NK-92 (cell line): ENCODE measurements around the gene OR1C1.
"Not testable (repeated sequence)": the region's sequence is repeated elsewhere in the genome, so short reads cannot be mapped to it uniquely, and the experiment has no call there.

Experiments used
- DNase-seq: peaks from one replicate; lab custom pipeline; 2025; ENCODE audit not compliant: unreplicated experiment; lab: John Stamatoyannopoulos, UW

OR1C1 gene, protein sequence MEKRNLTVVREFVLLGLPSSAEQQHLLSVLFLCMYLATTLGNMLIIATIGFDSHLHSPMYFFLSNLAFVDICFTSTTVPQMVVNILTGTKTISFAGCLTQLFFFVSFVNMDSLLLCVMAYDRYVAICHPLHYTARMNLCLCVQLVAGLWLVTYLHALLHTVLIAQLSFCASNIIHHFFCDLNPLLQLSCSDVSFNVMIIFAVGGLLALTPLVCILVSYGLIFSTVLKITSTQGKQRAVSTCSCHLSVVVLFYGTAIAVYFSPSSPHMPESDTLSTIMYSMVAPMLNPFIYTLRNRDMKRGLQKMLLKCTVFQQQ

DNA sequence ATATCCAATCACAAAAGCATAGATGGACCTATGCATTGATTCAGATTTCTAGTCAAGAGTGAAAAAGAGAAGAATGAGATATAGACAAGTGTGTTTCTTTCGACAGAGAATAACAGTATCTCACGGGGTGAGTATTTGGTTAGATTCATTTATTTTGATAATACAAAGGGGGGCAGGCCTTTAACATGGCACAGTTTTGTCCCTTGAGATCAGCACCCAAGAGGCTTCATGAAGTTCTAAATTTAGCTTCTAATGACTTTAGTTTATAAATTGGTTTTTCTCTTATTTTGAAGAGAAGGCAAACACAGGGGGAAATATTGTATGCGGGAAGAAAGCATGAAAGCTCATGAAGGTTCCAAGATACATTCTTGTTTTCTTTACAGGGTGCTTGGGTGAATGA lies at the start of gene OR1C1:
Gene OR1C1, minus strand, starts transcription at position 101 of the 400 bp plus-strand sequence. CDS start 2,150 bp downstream, outside the sequence.
- DNase-seq = no peak

DNA sequence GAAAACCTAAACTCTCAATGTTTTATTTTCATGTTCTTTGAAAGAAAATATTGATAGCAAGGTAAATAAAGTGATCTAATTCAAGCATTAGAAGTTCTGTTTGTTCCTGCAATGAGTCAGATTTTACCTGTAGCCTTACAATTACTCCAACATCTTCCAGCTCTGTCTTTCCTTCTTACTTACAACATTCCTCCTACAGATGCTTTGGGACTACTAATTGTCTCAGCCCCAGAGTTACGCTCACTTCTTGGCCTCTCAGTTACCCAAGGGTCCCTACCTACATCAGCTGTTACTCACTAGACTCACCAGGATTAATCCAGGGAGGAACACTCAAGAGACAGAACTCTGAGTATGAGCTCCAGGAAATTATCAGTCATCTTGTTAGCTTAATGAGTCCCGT lies 37.2 kb upstream of the OR1C1 start:
- DNase-seq = no peak

DNA sequence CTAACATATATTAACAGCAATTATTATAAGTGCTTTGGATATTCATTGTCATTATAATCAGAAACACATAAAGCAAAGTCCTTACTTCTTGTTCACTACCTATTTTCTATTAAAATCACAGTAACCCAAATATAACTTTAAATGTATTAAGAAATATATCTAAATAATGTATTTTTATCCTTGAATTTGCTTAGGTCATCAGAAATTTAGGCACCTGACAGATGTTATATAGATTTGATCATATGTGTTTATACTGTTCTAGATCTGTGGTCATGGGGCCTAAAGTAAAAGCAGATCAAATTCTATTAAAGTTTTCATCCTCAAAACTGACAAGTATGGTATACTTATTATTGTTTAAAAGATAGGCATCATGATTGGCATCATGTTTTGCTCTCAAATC lies 9.2 kb upstream of the OR1C1 start:
- no peak for DNase-seq

DNA sequence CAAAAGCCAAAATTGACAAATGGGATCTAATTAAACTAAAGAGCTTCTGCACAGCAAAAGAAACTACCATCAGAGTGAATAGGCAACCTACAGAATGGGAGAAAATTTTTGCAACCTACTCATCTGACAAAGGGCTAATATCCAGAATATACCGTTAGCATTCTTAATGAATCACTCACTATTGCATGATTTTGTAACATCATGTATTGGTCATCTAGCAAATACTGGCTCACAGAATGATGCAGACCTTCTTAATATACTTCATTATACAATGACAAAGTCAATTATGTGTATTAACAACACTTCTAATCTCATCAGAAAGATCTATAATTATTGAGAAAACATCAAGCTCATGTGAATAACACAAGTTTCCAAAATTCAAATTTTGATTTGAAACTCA lies 6.0 kb downstream of the OR1C1 start:
- not testable (repeated sequence) for DNase-seq

DNA sequence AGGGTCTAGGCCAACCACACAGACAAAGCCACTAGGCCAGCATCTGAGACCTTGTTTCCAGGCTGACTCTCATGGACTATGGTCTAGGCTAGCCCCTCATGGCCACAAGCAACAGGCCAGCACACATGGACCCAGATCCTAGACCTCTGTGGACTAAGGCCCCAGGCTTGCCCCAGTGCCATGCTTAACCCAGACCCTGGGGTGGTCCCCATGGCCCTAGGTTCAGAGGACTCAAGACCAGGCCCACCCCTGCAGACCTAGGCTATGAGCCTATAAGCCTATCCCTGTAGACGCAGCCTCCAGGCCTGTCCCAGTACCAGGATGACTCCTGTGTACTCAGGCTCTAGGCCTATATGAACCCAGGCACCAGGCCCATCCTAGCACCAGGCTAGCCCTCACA lies 10.5 kb downstream of the OR1C1 start:
- DNase-seq = no peak

DNA sequence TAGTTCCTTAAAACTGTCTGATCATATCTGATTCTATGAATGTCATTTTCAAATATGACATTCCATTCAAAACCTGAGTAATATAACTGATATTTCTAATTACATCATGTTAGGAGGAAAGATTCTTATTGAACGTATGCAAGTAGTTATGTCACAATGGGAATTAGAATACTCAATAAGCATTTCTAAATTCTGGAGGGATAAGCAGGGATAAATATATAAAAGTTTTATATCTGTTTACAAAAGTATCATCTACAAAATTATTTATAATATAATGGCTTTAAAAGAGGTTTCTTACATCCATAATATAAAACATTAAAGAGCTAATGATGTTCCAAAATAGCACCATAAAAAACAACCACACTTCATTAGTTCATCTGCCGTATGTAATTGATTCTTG lies 12.3 kb downstream of the OR1C1 start, which contains the start of gene OR14A2:
Gene OR14A2, minus strand, starts transcription at position 101 of the 400 bp plus-strand sequence.
- no peak for DNase-seq

DNA sequence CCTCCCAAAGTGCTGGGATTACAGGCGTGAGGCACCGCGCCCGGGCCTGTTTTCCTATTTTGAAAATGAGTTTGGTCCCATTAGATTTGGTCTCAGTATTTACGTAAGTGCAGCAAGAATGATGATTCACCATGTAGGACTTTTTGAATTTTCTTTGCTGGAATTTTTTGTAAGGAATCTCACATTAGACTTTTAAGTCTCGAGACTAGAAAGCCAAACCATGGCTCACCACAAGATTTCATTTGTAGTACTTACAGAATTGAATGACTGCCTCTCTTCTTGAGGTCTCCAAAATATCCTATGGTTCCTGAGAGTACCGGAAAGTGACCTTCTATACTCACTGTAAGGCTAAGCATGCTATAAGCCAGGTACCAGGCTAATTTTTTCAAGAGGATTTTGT lies 12.7 kb downstream of the OR1C1 start:
- DNase-seq = no peak

DNA sequence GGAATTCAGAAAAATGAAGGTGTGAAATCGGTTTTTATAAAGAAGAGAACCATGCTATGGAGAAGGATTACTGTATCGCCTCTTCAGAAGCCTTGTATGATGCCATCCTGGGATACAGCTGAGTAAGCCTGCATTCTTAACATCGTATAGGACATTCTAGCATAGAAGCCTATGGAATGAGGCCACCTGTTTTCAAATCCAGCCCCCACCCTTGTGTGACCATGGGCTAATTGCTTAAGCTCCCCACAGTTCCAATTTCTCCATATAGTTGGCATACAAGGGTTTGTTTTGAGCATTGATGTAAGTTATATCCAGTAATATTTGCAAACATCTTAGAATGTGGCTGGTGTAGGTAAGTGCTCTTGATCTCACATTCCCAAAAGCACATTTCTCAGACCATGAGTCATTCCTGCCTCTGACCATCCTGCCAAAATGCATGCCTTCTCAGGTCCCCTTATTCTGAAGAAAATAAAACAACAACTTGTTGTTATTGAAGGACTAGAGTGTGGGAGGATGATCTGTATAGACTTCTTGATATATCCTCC lies 13.9 kb downstream of the OR1C1 start:
- DNase-seq = no peak

DNA sequence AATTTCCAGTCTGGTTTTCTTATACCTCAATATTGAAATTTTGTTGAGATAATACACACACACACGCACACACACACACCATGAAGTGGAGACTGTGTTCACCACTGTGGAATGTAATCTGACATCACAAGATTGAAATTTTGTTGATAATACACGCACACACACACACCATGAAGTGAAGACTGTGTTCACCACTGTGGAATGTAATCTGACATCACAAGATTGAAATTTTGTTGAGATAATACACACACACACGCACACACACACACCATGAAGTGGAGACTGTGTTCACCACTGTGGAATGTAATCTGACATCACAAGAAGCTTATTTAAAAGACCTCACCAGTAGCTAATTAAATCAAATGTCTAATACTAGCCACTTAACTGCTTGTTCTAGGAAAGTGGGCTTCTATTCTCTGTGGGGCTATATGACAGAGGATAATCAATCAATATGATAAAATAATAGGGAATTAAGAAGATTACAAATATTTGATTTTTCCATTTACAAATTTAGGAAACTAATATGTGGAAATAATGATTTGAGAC lies 18.1 kb downstream of the OR1C1 start:
- not testable (repeated sequence) for DNase-seq

DNA sequence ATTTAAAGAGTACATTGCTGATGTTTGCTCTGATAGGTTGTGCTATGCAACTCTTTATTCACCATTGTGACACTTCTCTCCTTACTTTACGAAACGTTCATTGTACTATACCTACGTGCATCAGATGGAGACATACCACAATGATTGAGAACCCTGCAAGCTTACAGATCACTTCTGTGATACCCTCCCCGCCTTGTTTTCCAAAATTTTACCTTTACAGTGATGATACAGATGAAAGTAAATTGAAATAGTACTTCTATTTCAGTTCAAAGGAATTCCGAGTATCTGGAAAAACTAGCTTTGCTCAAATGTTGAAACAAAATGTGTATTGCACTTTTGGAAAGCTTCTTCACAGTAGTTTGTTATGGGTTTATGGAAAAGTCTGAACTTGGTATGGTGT lies 18.6 kb downstream of the OR1C1 start:
- DNase-seq = no peak

DNA sequence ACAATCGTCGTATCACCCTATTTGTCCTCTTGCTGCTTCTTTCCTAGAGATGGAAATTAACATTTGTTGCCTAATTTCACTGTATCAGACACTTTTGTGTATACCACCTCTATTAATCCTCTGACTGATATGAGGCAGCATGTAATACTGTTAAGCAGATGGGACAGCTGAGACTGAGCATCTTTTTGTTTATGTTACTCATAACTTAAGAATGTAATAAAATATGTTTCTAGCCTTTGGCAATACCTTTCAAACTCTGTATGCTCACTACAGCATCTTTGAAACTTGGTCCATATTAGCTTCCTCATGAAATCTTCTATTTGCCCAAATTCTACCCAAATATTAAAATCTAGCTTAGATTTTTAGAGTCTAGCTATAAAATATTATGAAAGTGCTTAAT lies 19.6 kb downstream of the OR1C1 start:
- no peak for DNase-seq

DNA sequence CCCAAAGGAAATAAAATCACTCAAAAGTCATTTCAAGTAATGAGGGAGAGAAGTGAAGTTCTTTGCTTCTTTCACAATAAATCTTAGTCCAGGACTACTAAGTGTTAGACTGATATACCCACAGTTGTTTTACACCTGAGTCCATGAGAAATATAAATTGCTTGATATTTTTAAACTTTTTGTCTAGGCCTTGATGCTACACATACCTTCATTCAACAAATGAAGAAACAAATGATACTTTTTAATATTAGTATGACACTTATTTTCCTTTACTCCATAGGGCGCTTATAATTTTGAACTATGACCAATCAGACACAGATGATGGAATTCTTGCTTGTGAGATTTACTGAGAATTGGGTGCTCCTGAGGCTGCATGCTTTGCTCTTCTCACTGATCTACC lies 22.0 kb downstream of the OR1C1 start, which contains the start of gene OR14K1:
Gene OR14K1, plus strand, starts transcription at position 301 of the 400 bp plus-strand sequence. Its CDS starts 0 bp downstream, at position 301.
- no peak for DNase-seq

DNA sequence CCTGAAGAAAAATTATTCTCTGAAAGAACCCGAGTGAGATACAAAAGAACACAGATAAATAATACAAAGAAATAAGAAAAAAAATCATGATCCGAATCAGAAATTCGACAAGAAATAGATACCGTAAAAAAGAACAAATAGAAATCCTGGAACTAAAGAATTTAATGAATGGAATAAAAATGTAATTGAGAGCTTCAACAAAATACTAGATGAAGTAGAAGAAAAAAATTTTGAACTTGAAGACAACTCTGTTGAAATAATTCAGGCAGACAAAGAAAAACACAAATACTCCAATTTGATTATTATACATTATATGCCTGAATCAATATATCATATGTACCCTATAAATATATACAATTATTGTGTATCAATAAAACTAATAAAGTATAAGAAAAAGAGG lies 39.1 kb downstream of the OR1C1 start:
- DNase-seq = no peak

DNA sequence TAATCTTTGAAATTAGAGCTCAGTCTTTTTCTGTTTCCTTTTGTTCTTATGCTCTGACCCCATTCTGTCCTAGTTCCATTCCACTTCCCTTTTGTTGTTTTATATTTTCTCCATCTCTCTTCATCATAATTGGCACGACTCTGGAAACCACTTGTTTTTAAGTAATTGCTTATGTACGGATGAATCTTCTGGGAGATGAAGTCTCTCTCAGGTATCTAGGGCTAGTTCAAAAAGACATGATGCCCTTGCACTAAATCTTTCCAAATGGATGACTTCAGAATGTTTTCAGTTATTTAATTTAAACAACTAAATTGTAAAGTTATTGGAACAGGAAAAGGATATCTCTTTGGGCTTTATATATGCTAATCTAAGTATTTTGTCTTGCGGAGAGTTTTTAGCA lies 43.8 kb downstream of the OR1C1 start, which contains the start of gene OR6F1:
Gene OR6F1, minus strand, starts transcription at position 101 of the 400 bp plus-strand sequence. CDS start 3,891 bp downstream, outside the sequence.
- no peak for DNase-seq

DNA sequence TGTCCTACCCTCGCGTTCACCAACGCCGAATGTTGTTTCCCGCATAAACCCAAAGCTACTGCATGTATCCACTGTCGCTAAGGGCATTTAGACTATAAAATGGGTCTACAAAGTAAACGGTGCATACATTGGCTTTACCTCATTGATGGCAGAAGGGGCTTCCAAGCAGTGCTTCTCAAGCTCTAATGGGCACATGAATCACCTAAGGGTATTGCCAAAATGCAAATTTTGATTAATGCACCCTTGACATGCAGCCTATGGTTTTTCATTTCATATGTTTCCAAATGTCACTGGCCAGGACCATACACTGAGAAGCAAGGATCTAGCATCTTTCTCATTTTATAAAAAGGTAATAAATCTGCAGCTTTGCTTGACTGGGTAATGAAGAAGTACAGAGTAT lies 46.6 kb downstream of the OR1C1 start:
- no peak for DNase-seq

DNA sequence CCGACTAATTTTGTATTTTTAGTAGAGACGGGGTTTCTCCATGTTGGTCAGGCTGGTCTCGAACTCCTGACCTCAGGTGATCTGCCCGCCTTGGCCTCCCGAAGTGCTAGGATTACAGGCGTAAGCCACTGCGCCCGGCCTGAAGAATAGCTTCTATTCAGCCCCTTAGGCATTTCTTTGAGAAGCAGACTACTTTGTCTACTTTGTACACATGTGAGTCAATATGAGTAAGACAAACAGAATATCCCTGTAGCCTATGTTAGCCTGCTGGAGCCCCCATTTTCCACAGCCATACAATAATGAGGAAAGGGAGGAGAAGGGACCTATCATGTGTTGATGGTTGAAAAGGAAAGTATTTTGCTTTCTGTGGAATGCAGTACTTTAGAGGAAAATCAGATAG lies 49.7 kb downstream of the OR1C1 start:
- DNase-seq = not testable (repeated sequence)
